IMR-90 (cell line): Measurements from ENCODE around the gene CELSR1. TPM values are rescaled to one million over a fixed set of nuclear protein-coding genes. Genes with fewer than 3 reads are reported as not detected.

Experiments used
- ATAC-seq: fragments of 200-7000 bp; cut with Tn5 transposase; 2 replicates; pipeline ENCODE4 v1.9.1; 2020; ENCODE audit warnings: low read depth, mild to moderate bottlenecking, moderate library complexity
- BruUV-seq: library from RNA; stranded (reverse); fragments of 400-500 nt; replicated peaks from 2 replicates; lab custom pipeline; 2021; lab: Mats Ljungman, UMichigan
- CTCF ChIA-PET: fragments of 300-600 bp; formaldehyde crosslinking; extraction: SDS; loops from one replicate; lab custom pipeline; 2021; ENCODE audit warnings: antibody characterized with exemption; lab: Yijun Ruan, JAX
- POLR2A ChIA-PET: fragments of 300-600 bp; sonication (Branson Sonifier 250); formaldehyde crosslinking; loops from one replicate; lab custom pipeline; 2022; ENCODE audit warnings: antibody characterized with exemption; ENCODE audit not compliant: unreplicated experiment; lab: Charles Lee
- DNase-seq: peaks from one replicate; pipeline ENCODE4 v3.0.0; 2013
- H2AFZ ChIP-seq: replicated peaks from 2 replicates; pipeline ENCODE3; 2013; ENCODE audit warnings: low read length, mild to moderate bottlenecking; ENCODE audit not compliant: poor library complexity
- H2AK5ac ChIP-seq: 2 replicates; pipeline ENCODE4 v1.6.1; 2013; ENCODE audit warnings: low read depth, low read length, inconsistent platforms
- H2AK9ac ChIP-seq: replicated peaks from 2 replicates; pipeline ENCODE3; 2013; ENCODE audit warnings: mild to moderate bottlenecking, low read depth, low read length, moderate library complexity; ENCODE audit not compliant: poor library complexity
- H2BK120ac ChIP-seq: 2 replicates; pipeline ENCODE4 v1.6.1; 2013; ENCODE audit warnings: low read depth, low read length, inconsistent platforms
- H2BK15ac ChIP-seq: 3 replicates; pipeline ENCODE4 v1.6.1; 2013; ENCODE audit warnings: low read depth, low read length, inconsistent platforms
- H2BK20ac ChIP-seq: 2 replicates; pipeline ENCODE4 v1.6.1; 2013; ENCODE audit warnings: low read depth, mild to moderate bottlenecking, inconsistent platforms, low read length, moderate library complexity
- H2BK5ac ChIP-seq: 2 replicates; pipeline ENCODE4 v1.6.1; 2013; ENCODE audit warnings: mild to moderate bottlenecking, low read depth, low read length, inconsistent platforms; ENCODE audit not compliant: poor library complexity, severe bottlenecking
- H3K14ac ChIP-seq: replicated peaks from 2 replicates; pipeline ENCODE4 v1.6.1; 2013; ENCODE audit warnings: low read depth, low read length, inconsistent platforms
- H3K18ac ChIP-seq: 2 replicates; pipeline ENCODE4 v1.6.1; 2013; ENCODE audit warnings: low read depth, low read length, control low read depth
- H3K23ac ChIP-seq: 2 replicates; pipeline ENCODE4 v1.6.1; 2013; ENCODE audit warnings: low read depth, low read length, inconsistent platforms
- H3K27ac ChIP-seq: 2 replicates; pipeline ENCODE4 v1.5.1; 2013; ENCODE audit warnings: mild to moderate bottlenecking, control low read depth, low read length; ENCODE audit not compliant: insufficient read depth
- H3K27me3 ChIP-seq: 2 replicates; pipeline ENCODE4 v1.6.1; 2013; ENCODE audit warnings: low read length; ENCODE audit not compliant: control insufficient read depth, insufficient read depth
- H3K36me3 ChIP-seq: 2 replicates; pipeline ENCODE4 v1.6.1; 2013; ENCODE audit warnings: low read length, mixed read lengths; ENCODE audit not compliant: control insufficient read depth, insufficient read depth
- H3K4ac ChIP-seq: 2 replicates; pipeline ENCODE4 v1.6.1; 2013; ENCODE audit warnings: low read depth, low read length, inconsistent platforms
- H3K4me1 ChIP-seq: 2 replicates; pipeline ENCODE4 v1.6.1; 2013; ENCODE audit warnings: low read length, mixed read lengths; ENCODE audit not compliant: control insufficient read depth, insufficient read depth
- H3K4me2 ChIP-seq: 2 replicates; pipeline ENCODE4 v1.6.1; 2013; ENCODE audit warnings: low read depth, mild to moderate bottlenecking, control low read depth, low read length, moderate library complexity
- H3K4me3 ChIP-seq: 2 replicates; pipeline ENCODE4 v1.5.1; 2013; ENCODE audit warnings: low read depth, mild to moderate bottlenecking, control low read depth, low read length, moderate library complexity; ENCODE audit not compliant: insufficient read depth
- H3K56ac ChIP-seq: 2 replicates; pipeline ENCODE4 v1.6.1; 2013; ENCODE audit warnings: low read length, inconsistent platforms; ENCODE audit not compliant: insufficient read depth; ENCODE audit errors: extremely low read depth
- H3K79me1 ChIP-seq, 2 experiments: 2 replicates each; pipeline ENCODE4 v1.6.1; 2013; ENCODE audit warnings: low read length in 2 of 2, inconsistent platforms in 1 of 2, low read depth in 1 of 2
- H3K9ac ChIP-seq: 2 replicates; pipeline ENCODE4 v1.6.1; 2013; ENCODE audit warnings: low read depth, low read length, control low read depth
- H3K9me1 ChIP-seq: 2 replicates; pipeline ENCODE4 v1.6.1; 2013; ENCODE audit warnings: low read length, inconsistent platforms; ENCODE audit not compliant: insufficient read depth
- H3K9me3 ChIP-seq: 2 replicates; pipeline ENCODE4 v1.6.1; 2013; ENCODE audit warnings: low read length; ENCODE audit not compliant: control insufficient read depth, insufficient read depth
- H4K20me1 ChIP-seq: 2 replicates; pipeline ENCODE4 v1.6.1; 2013; ENCODE audit warnings: low read length, inconsistent platforms; ENCODE audit not compliant: insufficient read depth
- H4K5ac ChIP-seq: 2 replicates; pipeline ENCODE4 v1.6.1; 2013; ENCODE audit warnings: mild to moderate bottlenecking, low read depth, low read length, control low read depth
- H4K8ac ChIP-seq, 2 experiments: 2 replicates each; pipeline ENCODE4 v1.6.1; 2013; ENCODE audit warnings: low read depth in 2 of 2, low read length in 2 of 2, control low read depth in 1 of 2, inconsistent platforms in 1 of 2
- H4K91ac ChIP-seq: 2 replicates; pipeline ENCODE4 v1.6.1; 2013; ENCODE audit warnings: low read depth, low read length, inconsistent platforms; ENCODE audit not compliant: insufficient read depth
- BHLHE40 ChIP-seq: fragments of 150-350 bp; IDR thresholded peaks from 2 replicates; pipeline ENCODE4 v1.6.1; 2016; ENCODE audit warnings: mild to moderate bottlenecking, low read depth, low read length
- CEBPB ChIP-seq: IDR thresholded peaks from 2 replicates; pipeline ENCODE4 v1.6.1; 2012; ENCODE audit warnings: low read depth, low read length, improper control_type of control experiment
- CHD1 ChIP-seq: IDR thresholded peaks from 2 replicates; pipeline ENCODE4 v1.6.1; 2012; ENCODE audit warnings: low read depth, low read length, improper control_type of control experiment
- FOS ChIP-seq: fragments of 150-350 bp; IDR thresholded peaks from 2 replicates; pipeline ENCODE4 v1.6.1; 2016; ENCODE audit warnings: low read depth, low read length
- MAZ ChIP-seq: IDR thresholded peaks from 2 replicates; pipeline ENCODE4 v1.6.1; 2012; ENCODE audit warnings: low read depth, mild to moderate bottlenecking, low read length, improper control_type of control experiment, moderate library complexity, borderline replicate concordance
- MXI1 ChIP-seq: IDR thresholded peaks from 2 replicates; pipeline ENCODE4 v1.6.1; 2012; ENCODE audit warnings: low read depth, mild to moderate bottlenecking, low read length, moderate library complexity, borderline replicate concordance
- POLR2A ChIP-seq: IDR thresholded peaks from 2 replicates; pipeline ENCODE4 v1.6.1; 2012; ENCODE audit warnings: mild to moderate bottlenecking, low read depth, low read length
- RCOR1 ChIP-seq: IDR thresholded peaks from 2 replicates; pipeline ENCODE4 v1.6.1; 2012; ENCODE audit warnings: mild to moderate bottlenecking, low read length, improper control_type of control experiment; ENCODE audit not compliant: insufficient replicate concordance
- WGBS, 2 experiments: methylation state at CpG; one replicate each; pipeline versions ENCODE4 v1.1.5 to v1.1.7; 2013; ENCODE audit warnings: missing lambda C conversion rate in 2 of 2; ENCODE audit not compliant: insufficient read length in 1 of 2; ENCODE audit errors: extremely low coverage in 2 of 2; 5-methylcytosine and 5-hydroxymethylcytosine counted together
- dilution Hi-C: fragments of 300-500 bp; cut with HindIII; formaldehyde crosslinking; loops from one replicate; pipeline ENCODE4 v1.14.3; 2018; ENCODE audit warnings: low sequenced_read_pairs; ENCODE audit not compliant: unreplicated experiment
- in situ Hi-C: fragments of 300-500 bp; cut with MboI; formaldehyde crosslinking; loops from 3 replicates; pipeline ENCODE4 v1.14.3; 2019; ENCODE audit warnings: low sequenced_read_pairs, inconsistent platforms, mixed read lengths
- intact Hi-C: fragments of 100-400 bp; cut with micrococcal nuclease; formaldehyde crosslinking; loops from 2 replicates; pipeline ENCODE4 v1.10.0; 2022
- polyA plus RNA-seq, 3 experiments: library from polyadenylated mRNA; depleted of rRNA; stranded (reverse); fragments of >200 nt; gene quantifications; 2 replicates each; pipeline ENCODE4 v1.2.3, GENCODE V29; 2012; ENCODE audit warnings: low replicate concordance in 1 of 3
- total RNA-seq: library from RNA; depleted of rRNA; stranded (reverse); fragments of >200 nt; gene quantifications from 2 replicates; pipeline ENCODE4 v1.2.3, GENCODE V29; 2012
- TF ChIP-seq, protein P1 (sequence below): fragments of 150-350 bp; IDR thresholded peaks from 2 replicates; pipeline ENCODE4 v1.6.1; 2016; ENCODE audit warnings: low read depth, mild to moderate bottlenecking, low read length, moderate library complexity, borderline replicate concordance
- TF ChIP-seq, protein P2 (sequence below): conservative IDR thresholded peaks from 2 replicates; pipeline ENCODE4 v1.5.1; 2012; ENCODE audit warnings: mild to moderate bottlenecking, low read depth, low read length, improper control_type of control experiment
- TF ChIP-seq, protein P3 (sequence below): fragments of 150-350 bp; IDR thresholded peaks from 2 replicates; pipeline ENCODE4 v1.6.1; 2017; ENCODE audit warnings: mild to moderate bottlenecking, antibody characterized with exemption, low read length, low read depth

Gene CELSR1
- total and polyA plus RNA-seq, 2 of the 4 experiments (the other 2 are of a cell fraction): 0.36 to 0.82 TPM

DNA sequence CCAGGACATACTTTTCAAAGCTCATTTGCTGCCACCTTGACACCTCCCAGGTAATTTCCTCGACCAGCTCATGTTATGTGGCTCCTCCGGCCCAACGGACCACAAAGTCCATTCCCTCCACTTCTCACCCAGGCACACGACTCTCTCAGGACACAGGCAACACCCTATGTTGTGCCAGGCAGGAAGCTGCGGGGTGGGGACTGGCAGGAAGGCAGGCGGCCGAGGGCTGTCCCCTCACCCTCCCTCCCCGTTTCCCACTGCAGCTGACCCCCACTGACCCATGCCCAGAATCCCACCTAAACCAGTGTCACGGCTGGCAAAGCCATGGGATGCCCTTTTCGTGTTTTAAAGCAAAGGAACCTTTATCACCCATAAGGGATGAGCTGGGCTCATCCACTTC is 20.8 kb downstream of the CELSR1 start:
- no peak overlapping the region for H3K4ac ChIP-seq
- peaks cover 9% of the 10 kb centered on the region for H3K4me1 ChIP-seq
- no peak overlapping the region for H3K23ac ChIP-seq
- no peak overlapping the region for H4K5ac ChIP-seq
- H3K14ac ChIP-seq: no peak overlapping the region
- H3K9me3 ChIP-seq: no peaks in the 10 kb centered on the region
- no peak for ATAC-seq
- no peak overlapping the region for H2AK9ac ChIP-seq
- ChIA-PET CTCF (no interaction called here), POLR2A (no interaction called here)
- H2BK120ac ChIP-seq: no peak overlapping the region
- dilution Hi-C loops: no loop called here
- no peaks in the 10 kb centered on the region for H3K9me1 ChIP-seq
- H3K9ac ChIP-seq: no peak overlapping the region
- BruUV-seq: no TSS peak
- peaks cover 5% of the 10 kb centered on the region for H3K27me3 ChIP-seq
- no peak overlapping the region for H2BK15ac ChIP-seq
- no peak overlapping the region for H3K4me3 ChIP-seq
- no peak overlapping the region for H3K27ac ChIP-seq
- no peak overlapping the region for H3K18ac ChIP-seq
- H2BK5ac ChIP-seq: no peak overlapping the region
- no peaks in the 10 kb centered on the region for H4K20me1 ChIP-seq
- TF ChIP-seq, protein P1, sequence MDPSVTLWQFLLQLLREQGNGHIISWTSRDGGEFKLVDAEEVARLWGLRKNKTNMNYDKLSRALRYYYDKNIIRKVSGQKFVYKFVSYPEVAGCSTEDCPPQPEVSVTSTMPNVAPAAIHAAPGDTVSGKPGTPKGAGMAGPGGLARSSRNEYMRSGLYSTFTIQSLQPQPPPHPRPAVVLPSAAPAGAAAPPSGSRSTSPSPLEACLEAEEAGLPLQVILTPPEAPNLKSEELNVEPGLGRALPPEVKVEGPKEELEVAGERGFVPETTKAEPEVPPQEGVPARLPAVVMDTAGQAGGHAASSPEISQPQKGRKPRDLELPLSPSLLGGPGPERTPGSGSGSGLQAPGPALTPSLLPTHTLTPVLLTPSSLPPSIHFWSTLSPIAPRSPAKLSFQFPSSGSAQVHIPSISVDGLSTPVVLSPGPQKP: no peak
- TF ChIP-seq, protein P2, sequence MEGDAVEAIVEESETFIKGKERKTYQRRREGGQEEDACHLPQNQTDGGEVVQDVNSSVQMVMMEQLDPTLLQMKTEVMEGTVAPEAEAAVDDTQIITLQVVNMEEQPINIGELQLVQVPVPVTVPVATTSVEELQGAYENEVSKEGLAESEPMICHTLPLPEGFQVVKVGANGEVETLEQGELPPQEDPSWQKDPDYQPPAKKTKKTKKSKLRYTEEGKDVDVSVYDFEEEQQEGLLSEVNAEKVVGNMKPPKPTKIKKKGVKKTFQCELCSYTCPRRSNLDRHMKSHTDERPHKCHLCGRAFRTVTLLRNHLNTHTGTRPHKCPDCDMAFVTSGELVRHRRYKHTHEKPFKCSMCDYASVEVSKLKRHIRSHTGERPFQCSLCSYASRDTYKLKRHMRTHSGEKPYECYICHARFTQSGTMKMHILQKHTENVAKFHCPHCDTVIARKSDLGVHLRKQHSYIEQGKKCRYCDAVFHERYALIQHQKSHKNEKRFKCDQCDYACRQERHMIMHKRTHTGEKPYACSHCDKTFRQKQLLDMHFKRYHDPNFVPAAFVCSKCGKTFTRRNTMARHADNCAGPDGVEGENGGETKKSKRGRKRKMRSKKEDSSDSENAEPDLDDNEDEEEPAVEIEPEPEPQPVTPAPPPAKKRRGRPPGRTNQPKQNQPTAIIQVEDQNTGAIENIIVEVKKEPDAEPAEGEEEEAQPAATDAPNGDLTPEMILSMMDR: no peak
- TF ChIP-seq BHLHE40: no peak
- no peak for TF ChIP-seq MXI1
- TF ChIP-seq RCOR1: no peak
- no peak for TF ChIP-seq CHD1
- TF ChIP-seq, protein P3, sequence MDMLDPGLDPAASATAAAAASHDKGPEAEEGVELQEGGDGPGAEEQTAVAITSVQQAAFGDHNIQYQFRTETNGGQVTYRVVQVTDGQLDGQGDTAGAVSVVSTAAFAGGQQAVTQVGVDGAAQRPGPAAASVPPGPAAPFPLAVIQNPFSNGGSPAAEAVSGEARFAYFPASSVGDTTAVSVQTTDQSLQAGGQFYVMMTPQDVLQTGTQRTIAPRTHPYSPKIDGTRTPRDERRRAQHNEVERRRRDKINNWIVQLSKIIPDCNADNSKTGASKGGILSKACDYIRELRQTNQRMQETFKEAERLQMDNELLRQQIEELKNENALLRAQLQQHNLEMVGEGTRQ: no peak
- TF ChIP-seq FOS: no peak
- TF ChIP-seq CEBPB: no peak
- TF ChIP-seq POLR2A: no peak
- TF ChIP-seq MAZ: no peak
- H2BK20ac ChIP-seq: no peak overlapping the region
- H2AK5ac ChIP-seq: no peak overlapping the region
- H3K79me1 ChIP-seq: no peaks in the 10 kb centered on the region
- H3K56ac ChIP-seq: no peak overlapping the region
- no peak overlapping the region for H2AFZ ChIP-seq
- in situ Hi-C loops: no loop called here
- no peak overlapping the region for H4K91ac ChIP-seq
- intact Hi-C loops: no loop called here
- H4K8ac ChIP-seq: no peak overlapping the region
- H3K4me2 ChIP-seq: no peak overlapping the region
- no peaks in the 10 kb centered on the region for H3K36me3 ChIP-seq
- DNase-seq: no peak
- WGBS, 2 experiments: 81% methylated on average over 5 of the region's 10 CpGs; no CpG with 5 or more reads in 1 of the 2 experiments
